ENCODE data around the gene CDKAL1.
"Not testable (repeated sequence)": the region's sequence is repeated elsewhere in the genome, so short reads cannot be mapped to it uniquely, and the experiment has no call there.

The CDKAL1 gene

DNA sequence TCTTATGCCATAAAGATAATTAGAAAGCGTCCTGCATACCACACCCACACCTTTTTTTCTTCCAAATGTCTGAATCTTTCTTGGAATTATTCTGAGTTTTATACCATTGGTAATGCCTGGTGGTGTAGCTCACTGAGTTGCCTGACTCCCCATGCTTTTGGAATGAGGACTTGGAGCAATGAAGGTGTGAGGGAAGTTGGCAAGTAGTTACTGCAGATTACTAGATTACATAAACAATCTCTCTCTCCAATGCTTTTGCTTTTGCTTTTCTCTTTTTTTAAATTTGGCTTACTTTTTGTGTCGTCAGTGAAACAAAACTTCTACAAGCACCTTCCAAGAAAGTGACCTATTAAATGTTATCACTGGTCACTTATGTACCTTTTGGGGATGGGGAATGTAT lies 653.2 kb downstream of the CDKAL1 start:
- in situ Hi-C loops (cut with MboI; ENCODE audit: low sequenced_read_pairs): no loop called here

- in situ Hi-C loops (cut with MboI; ENCODE audit: low sequenced_read_pairs): no loop called here
These were observed 654.4 kb downstream of the CDKAL1 start for GRCh38 chr6:21188505-21189223.

DNA sequence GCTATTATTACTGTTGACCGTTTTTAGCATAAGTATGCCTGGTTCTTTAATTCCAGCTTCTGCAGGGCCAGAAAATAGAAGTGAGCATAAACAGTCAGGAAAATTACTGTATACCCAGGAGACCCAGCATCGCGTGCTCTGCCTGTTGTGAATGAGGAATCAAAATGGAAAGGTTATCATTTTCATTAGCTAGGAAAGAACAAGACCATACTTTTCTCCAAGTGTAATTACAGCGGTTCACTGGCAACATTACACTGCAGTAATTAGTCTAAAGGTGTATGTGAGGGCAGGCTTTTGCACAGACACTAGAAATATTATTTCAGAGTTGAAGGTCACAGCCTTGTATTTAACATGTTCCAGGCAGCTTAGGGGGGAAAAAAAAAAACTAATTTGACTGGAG lies 655.5 kb downstream of the CDKAL1 start:
- in situ Hi-C loops (cut with MboI; ENCODE audit: low sequenced_read_pairs): no loop called here

DNA sequence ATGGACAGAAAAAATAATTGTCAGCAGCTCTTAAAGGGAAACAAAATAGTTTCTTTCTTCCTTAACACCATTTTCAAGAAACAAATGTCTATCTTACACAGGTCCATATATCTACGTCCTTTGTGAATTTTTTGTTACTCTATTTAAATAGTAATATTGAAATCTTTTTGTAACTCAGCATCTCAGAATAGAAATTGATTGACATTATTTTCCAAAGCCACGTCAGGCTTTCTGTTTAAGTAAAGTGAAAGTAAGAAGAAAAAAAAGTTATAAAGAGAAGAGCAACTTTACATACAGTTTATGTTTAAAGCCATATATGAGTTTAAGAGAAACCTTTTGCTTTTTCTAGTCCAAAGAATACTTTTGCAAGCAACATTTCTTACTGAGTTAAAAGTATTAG lies 656.4 kb downstream of the CDKAL1 start:
- in situ Hi-C loops (cut with MboI; ENCODE audit: low sequenced_read_pairs): no loop called here

GRCh38 chr6:21193790-21194475 lies 659.7 kb downstream of the CDKAL1 start:
- in situ Hi-C loops (cut with MboI; ENCODE audit: low sequenced_read_pairs): no loop called here

GRCh38 chr6:21195301-21195700 lies 661.0 kb downstream of the CDKAL1 start:
- in situ Hi-C loops (cut with MboI; ENCODE audit: low sequenced_read_pairs): not testable (repeated sequence)

GRCh38 chr6:21198032-21198640 lies 663.9 kb downstream of the CDKAL1 start:
- in situ Hi-C loops (cut with MboI; ENCODE audit: low sequenced_read_pairs): no loop called here

DNA sequence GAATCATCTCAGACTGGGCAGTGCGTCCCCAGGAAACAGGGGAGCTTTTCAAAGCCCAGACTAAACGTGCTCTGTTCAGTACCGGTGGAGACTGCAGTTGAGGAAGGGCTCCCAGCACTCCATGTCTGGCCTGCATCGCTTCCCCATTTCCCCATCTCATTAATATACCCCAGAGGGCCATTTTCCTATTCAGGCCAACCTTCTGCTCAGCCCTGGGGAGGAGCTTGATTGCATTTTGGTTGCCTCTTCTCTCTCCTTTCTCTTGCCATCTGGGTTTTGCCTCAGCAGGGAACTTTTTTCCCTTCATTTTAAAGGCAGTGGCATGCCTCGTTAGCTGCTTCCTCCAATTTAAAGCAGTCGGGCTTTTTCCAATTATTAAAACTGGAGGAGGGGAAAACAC lies 665.0 kb downstream of the CDKAL1 start:
- in situ Hi-C loops (cut with MboI; ENCODE audit: low sequenced_read_pairs): no loop called here

- in situ Hi-C loops (cut with MboI; ENCODE audit: low sequenced_read_pairs): no loop called here
These were observed 666.0 kb downstream of the CDKAL1 start for GRCh38 chr6:21200134-21200870.

- in situ Hi-C loops (cut with MboI; ENCODE audit: low sequenced_read_pairs): no loop called here
These were observed 666.9 kb downstream of the CDKAL1 start for GRCh38 chr6:21201187-21201586.

GRCh38 chr6:21201637-21202350 lies 667.5 kb downstream of the CDKAL1 start:
- in situ Hi-C loops (cut with MboI; ENCODE audit: low sequenced_read_pairs): no loop called here

- in situ Hi-C loops (cut with MboI; ENCODE audit: low sequenced_read_pairs): no loop called here
These were observed 668.3 kb downstream of the CDKAL1 start for GRCh38 chr6:21202521-21202920.

- in situ Hi-C loops (cut with MboI; ENCODE audit: low sequenced_read_pairs): no loop called here
These were observed 670.7 kb downstream of the CDKAL1 start for GRCh38 chr6:21204951-21205350.

DNA sequence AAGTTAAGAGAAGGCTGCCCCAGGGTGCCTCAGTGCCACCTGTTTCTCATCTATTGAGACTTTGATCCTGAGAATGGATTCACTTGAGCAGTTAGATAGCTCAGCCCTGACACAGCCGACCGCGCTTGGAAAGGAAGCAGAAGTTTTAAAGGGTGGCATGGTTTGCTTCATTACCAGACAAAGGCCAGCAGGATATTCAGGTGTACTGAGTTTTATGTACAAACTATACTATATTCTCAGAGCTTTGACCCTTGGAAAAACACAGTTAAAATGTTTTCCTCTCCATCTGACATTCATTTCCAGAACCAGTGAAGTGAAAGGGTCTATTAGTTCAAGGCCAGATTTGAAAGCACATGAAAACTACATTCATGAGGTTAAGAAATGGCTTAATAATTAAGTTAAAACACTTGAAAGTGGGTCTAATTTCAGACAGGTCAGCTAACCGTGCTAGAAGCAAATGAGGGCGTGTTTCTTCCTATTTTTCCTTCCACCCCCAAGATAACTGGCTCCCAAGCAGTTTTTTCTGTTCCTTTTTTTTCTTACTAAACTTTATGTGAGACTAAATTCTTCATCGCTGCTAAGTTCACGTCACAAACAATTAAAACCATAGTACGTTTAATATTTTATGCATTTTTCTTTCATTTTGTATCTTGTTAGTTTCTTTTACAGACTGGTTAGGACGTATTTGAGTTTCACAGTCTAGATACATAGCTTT lies 674.0 kb downstream of the CDKAL1 start:
- in situ Hi-C loops (cut with MboI; ENCODE audit: low sequenced_read_pairs): no loop called here

DNA sequence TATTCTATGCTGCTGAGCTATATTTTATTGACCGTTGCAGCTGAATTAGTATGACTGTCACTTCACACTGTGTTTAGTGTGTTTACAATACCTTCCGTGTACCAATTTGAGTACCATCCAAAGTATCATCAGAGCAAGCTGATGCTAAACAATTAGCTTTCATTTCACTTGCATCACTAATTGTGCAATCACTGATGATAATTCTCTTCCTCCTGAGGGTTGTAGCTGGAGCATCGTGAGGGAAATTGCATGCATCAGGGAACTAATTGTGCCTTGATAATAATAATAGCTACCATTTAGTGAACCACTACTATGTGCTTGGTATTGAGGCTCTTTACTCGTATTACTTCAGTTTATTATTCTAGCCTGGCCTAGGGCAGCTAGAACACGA lies 674.5 kb downstream of the CDKAL1 start:
- in situ Hi-C loops (cut with MboI; ENCODE audit: low sequenced_read_pairs): no loop called here

DNA sequence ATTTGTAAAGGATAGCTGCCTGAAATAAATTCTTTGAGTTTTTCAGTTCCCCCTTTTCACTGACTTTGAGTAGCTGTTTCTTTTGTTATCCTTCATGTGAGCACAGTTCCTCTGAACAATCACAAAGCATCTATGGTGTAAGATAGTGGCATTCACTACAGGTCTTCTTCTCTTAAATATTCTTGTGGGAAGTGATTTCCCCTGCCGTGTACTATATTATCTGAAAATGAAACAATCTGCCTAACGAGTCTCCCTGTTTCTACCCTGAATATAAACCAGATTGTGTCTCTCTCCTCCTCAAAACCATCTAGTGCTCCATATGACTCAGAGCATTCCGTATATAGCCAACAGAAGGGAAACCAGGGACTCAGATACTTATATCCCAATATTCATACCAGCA lies 679.2 kb downstream of the CDKAL1 start:
- in situ Hi-C loops (cut with MboI; ENCODE audit: low sequenced_read_pairs): no loop called here

DNA sequence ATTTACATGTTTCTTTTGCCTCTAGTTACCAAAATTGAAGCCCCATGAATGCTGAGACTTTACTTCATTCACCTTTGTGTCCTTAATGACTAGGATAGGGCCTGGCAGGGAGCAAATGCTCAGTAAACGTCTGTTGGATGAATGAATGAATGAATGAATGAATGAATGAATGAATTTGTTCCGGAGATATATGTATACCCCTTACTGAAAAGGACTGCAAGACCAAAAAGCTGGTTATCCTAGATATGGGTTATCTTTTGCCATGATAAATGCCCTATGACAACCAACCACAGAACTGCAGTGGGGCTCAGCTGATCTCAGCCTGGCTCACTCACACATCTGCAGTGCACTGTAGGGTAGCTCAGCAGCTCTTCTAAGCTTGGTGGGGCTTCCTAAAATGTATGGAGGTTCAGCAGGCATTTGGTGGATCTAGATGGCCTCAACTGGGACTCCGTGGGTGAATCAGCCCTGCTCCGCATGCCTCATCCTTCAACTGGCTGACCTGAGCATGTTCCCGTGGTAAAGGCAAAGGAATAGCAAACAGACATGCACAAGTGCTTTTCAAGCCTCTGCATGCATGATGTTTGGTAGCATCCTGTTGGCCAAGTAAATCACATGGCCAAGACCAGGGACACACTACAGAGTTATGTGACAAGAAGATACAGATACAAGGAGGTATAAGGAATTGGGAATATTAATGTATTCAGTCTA lies 680.6 kb downstream of the CDKAL1 start:
- in situ Hi-C loops (cut with MboI; ENCODE audit: low sequenced_read_pairs): no loop called here

GRCh38 chr6:21219241-21219640 lies 685.0 kb downstream of the CDKAL1 start:
- in situ Hi-C loops (cut with MboI; ENCODE audit: low sequenced_read_pairs): no loop called here

DNA sequence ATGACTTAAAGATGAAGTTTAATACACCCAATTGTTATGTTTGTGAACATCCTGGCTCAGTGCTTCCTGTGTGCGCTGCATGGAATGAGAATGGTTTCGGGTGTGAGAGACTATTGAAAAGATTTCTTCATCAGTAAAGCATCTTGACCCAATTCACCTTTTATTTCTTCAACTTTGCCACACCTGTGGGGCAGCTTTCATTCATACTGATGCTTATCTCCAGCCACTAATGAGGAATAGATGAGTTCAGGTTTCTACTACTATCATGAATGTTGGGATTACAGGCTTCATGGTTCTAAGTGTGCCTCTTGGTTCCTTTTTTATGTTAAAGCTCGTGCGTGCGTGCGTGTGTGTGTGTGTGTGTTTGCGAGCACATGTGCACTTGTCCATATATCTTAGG lies 685.6 kb downstream of the CDKAL1 start:
- in situ Hi-C loops (cut with MboI; ENCODE audit: low sequenced_read_pairs): no loop called here

Measured in hTERT RPE-1 (cell line).